Trophoblast cell (in vitro differentiated cells and primary cell): ENCODE results near the gene UPF2.

ENCODE experiments used
- DNase-seq, 2 donors: peaks; one replicate each; pipeline ENCODE4 v3.0.0-alpha.2; 2016
- H2AFZ ChIP-seq: 2 replicates; pipeline ENCODE4 v1.6.1; 2013; ENCODE audit warnings: low read length, moderate library complexity, mild to moderate bottlenecking; ENCODE audit not compliant: insufficient read depth, poor library complexity
- H2AK5ac ChIP-seq: 2 replicates; pipeline ENCODE4 v1.6.1; 2013; ENCODE audit warnings: mild to moderate bottlenecking, low read length
- H2BK120ac ChIP-seq: 2 replicates; pipeline ENCODE4 v1.6.1; 2013; ENCODE audit warnings: low read length, mild to moderate bottlenecking, moderate library complexity; ENCODE audit not compliant: insufficient read depth, poor library complexity
- H2BK12ac ChIP-seq: 2 replicates; pipeline ENCODE4 v1.6.1; 2013; ENCODE audit warnings: mild to moderate bottlenecking, low read length, moderate library complexity
- H2BK5ac ChIP-seq: 2 replicates; pipeline ENCODE4 v1.6.1; 2013; ENCODE audit warnings: low read length, low read depth, moderate library complexity, mild to moderate bottlenecking; ENCODE audit not compliant: poor library complexity
- H3K14ac ChIP-seq: 2 replicates; pipeline ENCODE4 v1.6.1; 2013; ENCODE audit warnings: mild to moderate bottlenecking, low read length
- H3K18ac ChIP-seq: 2 replicates; pipeline ENCODE4 v1.6.1; 2013; ENCODE audit warnings: mild to moderate bottlenecking, low read length
- H3K23ac ChIP-seq: 2 replicates; pipeline ENCODE4 v1.6.1; 2013; ENCODE audit warnings: low read length
- H3K27ac ChIP-seq: 2 replicates; pipeline ENCODE4 v1.5.1; 2013; ENCODE audit warnings: low read depth, mild to moderate bottlenecking, inconsistent platforms, low read length, moderate library complexity
- H3K27me3 ChIP-seq: 2 replicates; pipeline ENCODE4 v1.6.1; 2013; ENCODE audit warnings: inconsistent platforms, mild to moderate bottlenecking, low read length, moderate library complexity; ENCODE audit not compliant: insufficient read depth
- H3K36me3 ChIP-seq, 2 experiments: 1 replicate in 1 of 2; 2 replicates in 1 of 2; pipeline ENCODE4 v1.6.1; 2013; ENCODE audit warnings: low read length in 2 of 2, mild to moderate bottlenecking in 2 of 2, moderate library complexity in 1 of 2; ENCODE audit not compliant: insufficient read depth in 2 of 2, control insufficient read depth in 1 of 2
- H3K4ac ChIP-seq: 2 replicates; pipeline ENCODE4 v1.6.1; 2013; ENCODE audit warnings: low read depth, mild to moderate bottlenecking, low read length, moderate library complexity
- H3K4me1 ChIP-seq, 2 experiments: 1 replicate in 1 of 2; 2 replicates in 1 of 2; pipeline ENCODE4 v1.6.1; 2013; ENCODE audit warnings: low read length in 2 of 2, mild to moderate bottlenecking in 2 of 2, moderate library complexity in 1 of 2; ENCODE audit not compliant: insufficient read depth in 2 of 2, control insufficient read depth in 1 of 2
- H3K4me2 ChIP-seq: 2 replicates; pipeline ENCODE4 v1.6.1; 2013; ENCODE audit warnings: inconsistent platforms, mild to moderate bottlenecking, low read length, moderate library complexity
- H3K4me3 ChIP-seq: 2 replicates; pipeline ENCODE4 v1.5.1; 2013; ENCODE audit warnings: mild to moderate bottlenecking, low read depth, low read length, inconsistent platforms
- H3K79me1 ChIP-seq: one replicate; pipeline ENCODE4 v1.6.1; 2013; ENCODE audit warnings: low read length
- H3K79me2 ChIP-seq: 2 replicates; pipeline ENCODE4 v1.6.1; 2013; ENCODE audit warnings: low read length, mild to moderate bottlenecking; ENCODE audit not compliant: control insufficient read depth, insufficient read depth, poor library complexity
- H3K9ac ChIP-seq: 2 replicates; pipeline ENCODE4 v1.6.1; 2013; ENCODE audit warnings: mild to moderate bottlenecking, low read length
- H3K9me3 ChIP-seq: 2 replicates; pipeline ENCODE4 v1.6.1; 2013; ENCODE audit warnings: low read depth, mild to moderate bottlenecking, control low read depth, inconsistent platforms, low read length; ENCODE audit not compliant: insufficient read depth
- H4K12ac ChIP-seq: 2 replicates; pipeline ENCODE4 v1.6.1; 2013; ENCODE audit warnings: low read depth, mild to moderate bottlenecking, low read length, moderate library complexity
- H4K8ac ChIP-seq: 2 replicates; pipeline ENCODE4 v1.6.1; 2013; ENCODE audit warnings: low read depth, mild to moderate bottlenecking, low read length, moderate library complexity
- H4K91ac ChIP-seq: one replicate; pipeline ENCODE4 v1.6.1; 2013; ENCODE audit warnings: low read depth, mild to moderate bottlenecking, low read length, moderate library complexity
- WGBS: extraction: QIAGEN DNeasy Blood & Tissue Kit; methylation state at CpG from one replicate; pipeline ENCODE4 v1.1.7; 2013; ENCODE audit warnings: missing lambda C conversion rate; ENCODE audit not compliant: insufficient read length, insufficient coverage; ENCODE audit errors: extremely low coverage; 5-methylcytosine and 5-hydroxymethylcytosine counted together

The UPF2 gene

DNA sequence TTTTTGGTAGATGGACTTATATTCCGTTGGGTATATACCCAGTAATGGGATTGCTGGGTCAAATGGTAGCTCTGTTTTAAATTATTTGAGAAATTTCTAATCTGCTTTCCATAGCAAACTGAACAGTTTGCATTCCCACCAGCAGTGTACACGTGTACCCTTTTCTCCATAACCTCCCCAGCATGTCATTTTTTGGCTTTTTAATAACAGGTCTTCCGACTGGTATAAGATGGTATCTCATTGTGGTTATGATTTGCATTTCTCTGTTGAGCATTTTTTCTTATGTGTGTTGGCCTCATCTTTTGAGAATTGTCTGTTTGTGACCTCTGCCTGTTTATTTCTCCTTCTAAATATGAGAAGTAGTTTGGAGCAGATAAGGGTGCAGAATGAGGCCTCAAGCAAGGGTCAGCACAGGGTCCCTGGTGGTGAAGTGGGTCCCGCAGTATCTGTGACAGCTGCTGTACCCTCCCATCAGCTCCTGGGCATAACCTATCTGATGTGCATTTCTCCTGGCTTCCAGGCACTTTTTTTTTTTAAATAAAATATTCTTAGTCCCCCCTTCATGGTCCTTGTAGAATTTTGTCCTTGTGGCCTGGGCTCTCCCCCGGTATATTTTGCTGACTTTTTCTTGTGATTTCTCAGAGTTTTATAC lies 145.9 kb downstream of the UPF2 start:
- Histone ChIP-seq H3K4me3 (no peak overlapping the region), H3K4ac (no peak overlapping the region), H3K4me1 (peaks cover 14 to 29% of the 10 kb centered on the region in 2 experiments), H3K79me1 (peaks cover 21% of the 10 kb centered on the region), H3K79me2 (no peaks in the 10 kb centered on the region), H3K9ac (no peak overlapping the region), H3K27ac (no peak overlapping the region), H2BK5ac (no peak overlapping the region), H3K18ac (no peak overlapping the region), H2AK5ac (no peak overlapping the region), H4K12ac (no peak overlapping the region), H3K23ac (no peak overlapping the region), H2BK120ac (no peak overlapping the region), H3K9me3 (no peaks in the 10 kb centered on the region), H4K8ac (no peak overlapping the region), H3K27me3 (no peaks in the 10 kb centered on the region), H2BK12ac (no peak overlapping the region), H3K4me2 (no peak overlapping the region), H3K14ac (no peak overlapping the region), H3K36me3 (no peaks in the 10 kb centered on the region), H2AFZ (no peak overlapping the region), H4K91ac (no peak overlapping the region)
- WGBS, result no CpG with 5 or more reads among the region's 5 CpGs
- peak; percentile 64 to 75 for DNase-seq

DNA sequence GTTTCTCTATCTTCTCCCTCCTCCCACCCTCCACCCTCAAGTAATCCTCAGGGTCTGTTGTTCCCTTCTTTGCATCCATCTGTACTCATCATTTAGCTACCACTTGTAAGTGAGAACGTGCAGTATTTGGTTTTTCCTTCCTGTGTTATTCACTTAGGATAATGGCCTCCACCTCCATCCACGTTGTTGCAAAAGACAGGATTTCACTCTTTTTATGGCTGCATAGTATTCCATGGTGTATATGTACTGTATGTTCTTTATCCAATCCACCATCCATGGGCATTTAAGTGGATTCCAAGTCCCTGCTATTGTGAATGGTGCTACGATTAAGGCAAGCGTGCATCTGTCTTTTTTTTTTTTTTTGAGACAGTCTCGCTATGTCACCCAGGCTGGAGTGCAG lies 147.0 kb downstream of the UPF2 start:
- no peak overlapping the region for H3K9ac ChIP-seq
- H3K4me1 ChIP-seq, result peaks cover 12 to 24% of the 10 kb centered on the region in 2 experiments
- no peaks in the 10 kb centered on the region for H3K36me3 ChIP-seq
- H3K79me2 ChIP-seq, result no peaks in the 10 kb centered on the region
- H3K4ac ChIP-seq, result no peak overlapping the region
- H4K8ac ChIP-seq, result no peak overlapping the region
- no peak overlapping the region for H2BK12ac ChIP-seq
- H3K4me3 ChIP-seq, result no peak overlapping the region
- H2BK120ac ChIP-seq, result no peak overlapping the region
- H3K9me3 ChIP-seq, result no peaks in the 10 kb centered on the region
- peaks cover 22% of the 10 kb centered on the region for H3K79me1 ChIP-seq
- no peak overlapping the region for H3K27ac ChIP-seq
- DNase-seq, result no peak
- no peak overlapping the region for H2BK5ac ChIP-seq
- no CpG with 5 or more reads among the region's 5 CpGs for WGBS
- no peak overlapping the region for H2AFZ ChIP-seq
- no peak overlapping the region for H4K91ac ChIP-seq
- H4K12ac ChIP-seq, result no peak overlapping the region
- H2AK5ac ChIP-seq, result no peak overlapping the region
- no peak overlapping the region for H3K18ac ChIP-seq
- no peak overlapping the region for H3K4me2 ChIP-seq
- no peak overlapping the region for H3K23ac ChIP-seq
- no peak overlapping the region for H3K14ac ChIP-seq
- no peaks in the 10 kb centered on the region for H3K27me3 ChIP-seq

DNA sequence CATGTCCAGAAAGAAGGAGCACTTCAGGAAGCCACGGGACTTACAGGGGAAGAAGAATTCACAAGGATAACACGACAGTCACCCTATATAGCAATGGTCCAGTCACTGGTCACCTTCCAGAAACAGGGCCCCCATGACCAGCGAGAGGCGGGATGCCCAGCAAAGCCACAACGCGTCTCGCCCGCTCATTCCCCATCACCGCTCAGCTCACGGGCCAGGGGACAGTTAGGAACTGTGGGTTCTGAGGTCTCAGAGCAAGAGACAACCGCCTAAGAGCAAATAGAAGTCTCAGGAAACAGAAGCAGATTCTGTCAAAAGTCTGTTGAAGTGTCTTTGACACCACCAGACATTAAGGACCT lies 147.5 kb downstream of the UPF2 start:
- Histone ChIP-seq H3K27me3 (no peaks in the 10 kb centered on the region), H2BK12ac (peak overlapping the region; percentile 19), H3K36me3 (no peaks in the 10 kb centered on the region), H4K91ac (peak overlapping the region; percentile 69), H3K4me2 (no peak overlapping the region), H4K12ac (no peak overlapping the region), H3K14ac (no peak overlapping the region), H2BK120ac (no peak overlapping the region), H3K79me1 (peaks cover 20% of the 10 kb centered on the region), H3K4me1 (peaks cover 12 to 22% of the 10 kb centered on the region in 2 experiments), H4K8ac (no peak overlapping the region), H3K4ac (no peak overlapping the region), H3K9me3 (no peaks in the 10 kb centered on the region), H3K23ac (no peak overlapping the region), H3K9ac (no peak overlapping the region), H3K18ac (no peak overlapping the region), H2AK5ac (peak overlapping the region; percentile 10), H2BK5ac (no peak overlapping the region), H3K4me3 (no peak overlapping the region), H3K27ac (no peak overlapping the region), H3K79me2 (no peaks in the 10 kb centered on the region), H2AFZ (no peak overlapping the region)
- DNase-seq, result peak in 1 of 2 donors; percentile 39
- WGBS, result no CpG with 5 or more reads among the region's 11 CpGs

DNA sequence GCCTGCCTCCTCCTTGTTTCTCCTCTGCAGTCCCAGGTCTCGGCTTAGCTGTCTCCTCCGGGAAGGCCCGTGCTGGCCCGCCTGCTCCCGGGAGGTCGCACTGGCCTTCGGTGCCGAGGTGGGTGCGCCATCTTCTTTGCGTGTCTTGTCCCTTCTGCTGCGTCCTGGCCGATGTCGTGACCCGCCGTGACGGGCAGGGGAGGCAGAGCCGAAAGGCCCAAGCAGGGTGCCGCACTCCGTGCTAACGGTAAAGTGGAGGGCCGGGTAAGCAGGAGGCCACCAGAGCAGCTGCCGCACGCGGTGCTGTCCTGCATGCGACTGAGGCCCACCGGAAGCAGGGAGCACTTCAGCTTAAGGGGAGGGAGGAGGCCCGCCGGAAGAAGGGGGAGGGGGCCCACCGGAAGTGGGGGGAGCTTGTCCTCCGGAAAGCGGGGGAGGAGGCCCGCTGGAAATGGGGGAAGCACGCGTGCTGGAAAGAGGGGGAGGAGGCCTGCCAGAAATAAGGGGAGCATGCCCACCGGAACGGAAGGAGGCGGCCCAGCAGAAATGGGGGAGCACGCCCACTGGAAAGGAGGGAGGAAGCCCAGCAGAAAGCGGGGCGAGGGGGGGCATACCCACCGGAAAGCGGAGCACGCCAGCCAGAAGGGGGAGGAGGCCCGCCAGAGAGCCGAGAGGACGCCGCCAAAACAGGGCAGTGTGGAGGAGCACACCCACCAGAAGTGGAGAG lies 148.1 kb downstream of the UPF2 start:
- H3K27me3 ChIP-seq, result no peaks in the 10 kb centered on the region
- no peak overlapping the region for H3K23ac ChIP-seq
- H3K18ac ChIP-seq, result no peak overlapping the region
- no peaks in the 10 kb centered on the region for H3K9me3 ChIP-seq
- peaks cover 12 to 21% of the 10 kb centered on the region in 2 experiments for H3K4me1 ChIP-seq
- H2BK5ac ChIP-seq, result no peak overlapping the region
- H4K12ac ChIP-seq, result no peak overlapping the region
- no CpG with 5 or more reads among the region's 47 CpGs for WGBS
- H3K27ac ChIP-seq, result no peak overlapping the region
- H2BK120ac ChIP-seq, result no peak overlapping the region
- H3K4ac ChIP-seq, result no peak overlapping the region
- peak overlapping the region; percentile 19 for H2BK12ac ChIP-seq
- H2AK5ac ChIP-seq, result peak overlapping the region; percentile 31
- no peak overlapping the region for H2AFZ ChIP-seq
- H4K8ac ChIP-seq, result no peak overlapping the region
- no peaks in the 10 kb centered on the region for H3K36me3 ChIP-seq
- H3K4me3 ChIP-seq, result no peak overlapping the region
- H3K9ac ChIP-seq, result no peak overlapping the region
- no peaks in the 10 kb centered on the region for H3K79me2 ChIP-seq
- H4K91ac ChIP-seq, result peak overlapping the region; percentile 69
- peak; percentile 32 to 63 for DNase-seq
- peaks cover 19% of the 10 kb centered on the region for H3K79me1 ChIP-seq
- peak overlapping the region; percentile 22 for H3K14ac ChIP-seq
- no peak overlapping the region for H3K4me2 ChIP-seq
